ENCODE measurements around the gene ANKRD40CL.

Gene ANKRD40CL

GRCh38 chr17:50767030-50767429 is 288 bp downstream of the ANKRD40CL start:
- H3K4me3 ChIP-seq (ENCODE audit: low read length) = no peak overlapping the region
- no peak overlapping the region for H3K9ac ChIP-seq (ENCODE audit: low read length)
- no peaks in the 10 kb centered on the region for H3K79me2 ChIP-seq (ENCODE audit: low read length)
- H4K20me1 ChIP-seq (ENCODE audit: insufficient read depth, low read length) = no peaks in the 10 kb centered on the region
- no peak overlapping the region for H3K4me2 ChIP-seq (ENCODE audit: low read length)
- H3K27me3 ChIP-seq (ENCODE audit: low read depth, low read length) = no peaks in the 10 kb centered on the region
- peaks cover 36% of the 10 kb centered on the region for H3K4me1 ChIP-seq (ENCODE audit: low read length)
- H3K9me3 ChIP-seq (ENCODE audit: insufficient read depth, low read length) = no peaks in the 10 kb centered on the region
- no peak for TF ChIP-seq CTCF (IDR thresholded peaks at IDR 0.05; ENCODE audit: low read depth, low read length)
- no peak for TF ChIP-seq EZH2phosphoT487 (IDR thresholded peaks at IDR 0.05; ENCODE audit: low read depth)
- H2AFZ ChIP-seq (ENCODE audit: low read depth, low read length) = no peak overlapping the region
- no peak overlapping the region for H3K27ac ChIP-seq (ENCODE audit: low read length)
- no peaks in the 10 kb centered on the region for H3K36me3 ChIP-seq (replicated peaks; ENCODE audit: low read depth, low read length)

GRCh38 chr17:50766222-50767023 is 895 bp downstream of the ANKRD40CL start:
- H3K9me3 ChIP-seq (ENCODE audit: insufficient read depth, low read length) = no peaks in the 10 kb centered on the region
- H3K9ac ChIP-seq (ENCODE audit: low read length) = no peak overlapping the region
- H2AFZ ChIP-seq (ENCODE audit: low read depth, low read length) = peak overlapping the region; percentile 67; the same call in 1 of the 2 replicates
- H3K4me3 ChIP-seq (ENCODE audit: low read length) = no peak overlapping the region
- no peaks in the 10 kb centered on the region for H3K36me3 ChIP-seq (replicated peaks; ENCODE audit: low read depth, low read length)
- H3K4me1 ChIP-seq (ENCODE audit: low read length) = peaks cover 36% of the 10 kb centered on the region
- H3K27ac ChIP-seq (ENCODE audit: low read length) = no peak overlapping the region
- no peak overlapping the region for H3K4me2 ChIP-seq (ENCODE audit: low read length)
- no peaks in the 10 kb centered on the region for H3K27me3 ChIP-seq (ENCODE audit: low read depth, low read length)
- TF ChIP-seq EZH2phosphoT487 (IDR thresholded peaks at IDR 0.05; ENCODE audit: low read depth) (no peak), CTCF (IDR thresholded peaks at IDR 0.05; ENCODE audit: low read depth, low read length) (no peak)
- no peaks in the 10 kb centered on the region for H3K79me2 ChIP-seq (ENCODE audit: low read length)
- H4K20me1 ChIP-seq (ENCODE audit: insufficient read depth, low read length) = no peaks in the 10 kb centered on the region

GRCh38 chr17:50765454-50766221 is 1.7 kb downstream of the ANKRD40CL start:
- H3K27ac ChIP-seq (ENCODE audit: low read length) = peak overlapping the region; percentile 36
- TF ChIP-seq EZH2phosphoT487 (IDR thresholded peaks at IDR 0.05; ENCODE audit: low read depth) = no peak
- no peak for TF ChIP-seq CTCF (IDR thresholded peaks at IDR 0.05; ENCODE audit: low read depth, low read length)
- no peaks in the 10 kb centered on the region for H3K9me3 ChIP-seq (ENCODE audit: insufficient read depth, low read length)
- no peaks in the 10 kb centered on the region for H4K20me1 ChIP-seq (ENCODE audit: insufficient read depth, low read length)
- peak overlapping the region; percentile 73 for H3K4me2 ChIP-seq (ENCODE audit: low read length)
- H2AFZ ChIP-seq (ENCODE audit: low read depth, low read length) = peak overlapping the region; percentile 67; the same call in 1 of the 2 replicates
- peak overlapping the region; percentile 47 for H3K4me3 ChIP-seq (ENCODE audit: low read length)
- H3K79me2 ChIP-seq (ENCODE audit: low read length) = no peaks in the 10 kb centered on the region
- H3K9ac ChIP-seq (ENCODE audit: low read length) = peak overlapping the region; percentile 43
- no peaks in the 10 kb centered on the region for H3K27me3 ChIP-seq (ENCODE audit: low read depth, low read length)
- H3K36me3 ChIP-seq (replicated peaks; ENCODE audit: low read depth, low read length) = no peaks in the 10 kb centered on the region
- H3K4me1 ChIP-seq (ENCODE audit: low read length) = peaks cover 36% of the 10 kb centered on the region

GRCh38 chr17:50764734-50765149 is 2.6 kb downstream of the ANKRD40CL start:
- no peaks in the 10 kb centered on the region for H3K36me3 ChIP-seq (replicated peaks; ENCODE audit: low read depth, low read length)
- H4K20me1 ChIP-seq (ENCODE audit: insufficient read depth, low read length) = no peaks in the 10 kb centered on the region
- peaks cover 36% of the 10 kb centered on the region for H3K4me1 ChIP-seq (ENCODE audit: low read length)
- peak overlapping the region; percentile 47 for H3K4me3 ChIP-seq (ENCODE audit: low read length)
- H3K9ac ChIP-seq (ENCODE audit: low read length) = peak overlapping the region; percentile 43
- TF ChIP-seq CTCF (IDR thresholded peaks at IDR 0.05; ENCODE audit: low read depth, low read length) (no peak), EZH2phosphoT487 (IDR thresholded peaks at IDR 0.05; ENCODE audit: low read depth) (no peak)
- no peaks in the 10 kb centered on the region for H3K79me2 ChIP-seq (ENCODE audit: low read length)
- H3K27me3 ChIP-seq (ENCODE audit: low read depth, low read length) = no peaks in the 10 kb centered on the region
- peak overlapping the region; percentile 45; the same call in 1 of the 2 replicates for H2AFZ ChIP-seq (ENCODE audit: low read depth, low read length)
- H3K27ac ChIP-seq (ENCODE audit: low read length) = peak overlapping the region; percentile 36; the same call in 1 of the 2 replicates
- no peaks in the 10 kb centered on the region for H3K9me3 ChIP-seq (ENCODE audit: insufficient read depth, low read length)
- H3K4me2 ChIP-seq (ENCODE audit: low read length) = peak overlapping the region; percentile 73

Data from OCI-LY3 (cell line).